Smooth muscle cell of the umbilical artery (primary cell): ENCODE measurements around the gene MAB21L2. TPM values are rescaled to one million over a fixed set of nuclear protein-coding genes. Genes with fewer than 3 reads are reported as not detected.

ENCODE experiments used
- total RNA-seq: library from RNA; depleted of rRNA; stranded (reverse); fragments of >200 nt; gene quantifications from 2 replicates; pipeline ENCODE4 v1.2.3, GENCODE V29; 2014

Gene MAB21L2
- total RNA-seq = 0.28 and 1.8 TPM in 2 replicates

GRCh38 chr4:150582146-150582872 is at the start of gene MAB21L2:
Gene MAB21L2 (plus strand): TSS chr4:150582151. CDS start chr4:150583030, 879 bp downstream.

